ENCODE measurements around the gene ZNF521.

GRCh38 chr18:25274926-25275325 is 77.0 kb downstream of the ZNF521 start:
- TF ChIP-seq CTCF (IDR thresholded peaks at IDR 0.05; ENCODE audit: low read depth, low read length): no peak
- no peak for TF ChIP-seq POLR2A (IDR thresholded peaks at IDR 0.05; ENCODE audit: extremely low read depth, insufficient read length)
